Astrocyte of the hippocampus (primary cell): Measurements from ENCODE around the gene DIP2A.

Experiments
- DNase-seq: peaks from one replicate; pipeline ENCODE4 v3.0.0; 2011; ENCODE audit warnings: low read depth, low spot score

The DIP2A gene

DNA sequence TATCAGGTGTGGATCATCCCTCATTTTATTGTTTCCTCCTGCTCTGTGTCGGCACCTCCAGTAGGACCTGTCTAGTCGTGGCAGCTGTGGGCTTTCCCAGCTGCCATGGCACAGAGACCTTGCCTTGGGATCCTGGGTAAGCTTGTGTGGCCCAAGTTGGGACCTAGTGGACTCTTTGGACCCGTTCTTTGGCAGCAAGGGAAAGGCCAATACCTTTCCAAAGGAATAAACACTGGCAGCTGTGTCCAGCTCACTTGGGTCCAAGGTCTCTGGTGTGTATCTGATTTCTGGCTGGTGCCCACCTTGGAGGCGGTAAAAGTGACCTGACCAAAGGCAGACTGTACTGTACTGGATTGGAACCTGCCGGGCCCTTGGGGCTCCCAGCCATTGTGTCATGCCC is 21.8 kb downstream of the DIP2A start:
- no peak for DNase-seq

DNA sequence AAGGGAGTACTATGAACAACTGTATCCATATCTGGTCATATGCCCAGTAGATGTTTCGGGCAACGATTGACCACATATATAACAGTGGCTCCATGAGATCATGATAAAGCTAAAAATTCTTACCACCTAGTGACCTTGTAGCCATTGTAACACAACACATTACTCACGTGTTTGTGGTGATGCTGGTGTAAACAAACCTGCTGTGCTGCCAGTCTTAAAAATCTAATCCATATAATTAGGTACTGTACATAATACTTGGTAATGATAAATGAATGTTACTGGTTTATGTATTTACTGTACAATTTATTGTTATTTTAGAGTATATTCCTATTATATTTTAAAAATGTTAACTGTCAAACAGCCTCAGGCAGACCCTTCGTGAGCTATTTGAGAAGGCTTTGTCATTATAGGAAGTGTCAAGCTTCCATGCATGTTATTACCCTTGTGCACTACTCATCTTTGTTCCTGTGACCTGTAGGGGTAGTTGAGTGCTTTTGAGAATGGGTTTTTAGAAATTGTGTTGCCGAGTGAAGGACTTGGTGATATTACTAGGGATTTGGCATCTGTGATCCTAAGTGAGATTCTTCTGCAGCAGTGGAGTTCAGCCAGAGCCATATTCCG is 23.6 kb downstream of the DIP2A start:
- DNase-seq, result no peak

GRCh38 chr21:46482846-46483231 is 24.1 kb downstream of the DIP2A start:
- DNase-seq, result no peak

GRCh38 chr21:46483300-46484295 is 24.9 kb downstream of the DIP2A start:
- DNase-seq, result no peak

- no peak for DNase-seq
These were observed 27.9 kb downstream of the DIP2A start for GRCh38 chr21:46486481-46487126.

DNA sequence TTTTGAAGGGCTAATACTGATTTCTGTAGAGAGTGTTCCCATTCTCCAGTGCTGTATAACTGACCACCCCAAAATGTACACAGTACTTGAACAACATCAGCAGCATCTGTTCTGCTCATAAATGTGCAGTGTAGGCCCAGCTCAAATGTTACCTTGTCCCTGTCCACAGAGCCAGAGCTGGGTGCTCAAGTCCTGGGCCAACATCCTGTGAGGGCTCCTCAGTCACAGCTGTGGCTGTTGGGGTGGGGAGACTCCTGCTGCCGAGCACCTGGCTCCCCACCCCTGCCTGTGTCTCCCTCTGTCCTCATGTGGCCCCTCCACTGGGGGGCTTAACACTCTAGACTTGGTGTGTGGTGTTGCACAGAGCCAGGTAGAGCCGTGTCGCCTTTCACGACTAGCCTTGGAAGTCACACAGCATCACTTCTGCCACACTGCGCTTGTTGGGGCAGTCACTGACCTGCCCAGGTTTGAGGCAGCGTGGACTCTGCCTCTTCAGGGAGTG is 30.5 kb downstream of the DIP2A start:
- DNase-seq, result no peak

DNA sequence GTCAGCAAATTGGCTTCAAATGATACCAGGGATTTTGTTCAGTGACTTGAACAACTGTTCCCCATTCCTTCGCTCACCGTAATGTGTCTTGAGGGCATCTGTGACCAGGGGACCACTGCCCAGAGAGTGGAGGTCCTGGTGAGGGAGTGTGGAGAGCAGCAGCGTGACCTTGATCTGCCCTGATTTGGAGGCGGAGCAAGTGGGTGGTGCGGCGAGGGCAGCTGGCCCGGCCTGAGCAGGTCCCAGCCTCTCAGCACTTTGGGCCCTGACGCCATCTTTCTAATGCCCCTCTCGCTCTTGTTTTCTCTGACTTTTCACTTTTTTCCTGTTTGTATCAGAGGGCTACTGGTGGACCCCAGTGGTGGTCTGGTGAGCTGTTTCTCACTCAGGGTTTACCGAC is 31.1 kb downstream of the DIP2A start:
- no peak for DNase-seq

DNA sequence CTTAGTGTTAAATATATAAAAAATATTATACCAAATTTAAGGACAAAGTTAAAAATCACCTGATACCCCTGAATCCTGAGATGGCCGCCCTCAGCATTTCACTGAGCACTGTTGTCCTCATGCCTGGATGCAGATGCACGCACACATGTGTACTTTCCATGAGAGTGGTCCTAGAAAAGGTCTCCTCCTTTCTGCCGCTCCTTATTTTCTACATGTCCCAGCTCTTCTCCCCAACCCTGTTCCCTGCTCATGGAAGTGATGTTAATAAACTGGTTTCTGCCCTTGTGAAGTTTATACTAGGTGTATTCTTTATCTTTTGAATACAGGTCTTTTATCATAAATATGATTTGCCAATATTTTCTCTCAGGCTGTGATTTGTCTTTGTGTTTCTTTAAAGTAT is 32.9 kb downstream of the DIP2A start:
- no peak for DNase-seq

DNA sequence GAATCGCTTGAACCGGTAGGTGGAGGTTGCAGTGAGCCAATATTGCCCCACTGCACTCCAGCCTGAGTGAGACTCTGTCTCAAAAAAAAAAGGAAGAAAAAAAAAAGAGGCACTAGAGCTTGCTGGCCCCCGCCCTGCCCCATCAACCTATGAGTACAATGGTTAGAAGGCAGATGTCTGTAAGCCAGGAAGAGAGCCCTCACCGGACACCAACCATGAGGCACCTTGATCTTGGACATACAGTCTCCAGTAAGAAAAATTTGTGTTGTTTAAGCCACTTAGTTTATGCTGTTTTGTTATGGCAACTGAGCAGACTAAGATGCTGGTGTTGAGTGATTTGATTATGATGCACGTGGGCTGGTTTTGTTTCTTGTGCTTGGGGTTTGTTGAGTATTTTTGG is 34.2 kb downstream of the DIP2A start:
- DNase-seq, result no peak

DNA sequence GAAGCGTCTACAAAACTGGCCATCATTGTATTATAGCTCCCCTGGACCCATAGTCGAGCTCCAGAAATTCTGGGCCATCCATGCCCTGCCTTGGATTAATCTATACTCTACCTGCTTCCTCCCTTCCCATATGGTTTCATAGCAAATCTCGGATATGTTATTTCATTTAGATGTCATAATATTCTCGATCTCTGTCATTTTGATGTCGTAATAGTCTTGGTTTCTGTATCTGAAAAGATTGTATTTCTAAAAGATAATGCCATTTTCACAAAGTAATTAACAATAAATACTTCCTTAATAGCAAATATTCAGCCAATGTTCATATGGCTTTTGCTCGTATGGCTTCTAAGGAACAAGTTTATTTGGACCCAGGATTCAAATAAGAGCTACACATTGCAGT is 35.1 kb downstream of the DIP2A start:
- DNase-seq, result no peak

DNA sequence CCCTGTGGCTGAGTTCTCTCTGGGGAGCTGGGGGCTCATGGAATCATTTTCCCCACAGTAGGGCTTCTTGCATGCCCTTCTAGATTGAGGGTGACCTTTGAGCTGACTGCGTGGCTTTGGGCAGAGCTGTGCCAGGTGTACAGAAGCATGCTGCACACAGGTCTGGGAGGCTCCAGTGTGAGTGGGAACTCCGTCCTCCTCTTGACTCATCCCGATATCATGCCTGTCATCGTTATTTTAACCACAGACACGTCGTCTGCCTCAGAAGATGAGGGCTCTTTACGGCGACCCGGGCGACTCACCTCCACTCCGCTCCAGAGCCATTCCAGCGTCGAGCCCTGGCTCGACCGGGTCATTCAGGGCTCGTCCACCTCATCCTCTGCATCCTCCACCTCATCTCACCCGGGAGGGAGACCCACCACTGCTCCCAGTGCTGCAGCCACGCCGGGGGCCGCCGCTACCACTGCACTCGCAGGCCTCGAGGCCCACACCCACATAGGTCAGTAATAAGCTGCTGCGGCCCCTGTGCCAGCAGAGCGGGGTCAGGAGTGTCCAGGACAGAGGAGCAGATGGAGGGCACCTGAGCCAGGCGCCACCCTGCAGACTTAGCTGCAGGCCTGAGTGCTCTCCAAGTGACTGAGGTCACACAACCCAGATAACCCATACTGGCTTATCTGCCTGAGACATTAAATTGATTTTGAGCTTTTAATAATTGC is 39.8 kb downstream of the DIP2A start:
- DNase-seq, result peak; percentile 21

DNA sequence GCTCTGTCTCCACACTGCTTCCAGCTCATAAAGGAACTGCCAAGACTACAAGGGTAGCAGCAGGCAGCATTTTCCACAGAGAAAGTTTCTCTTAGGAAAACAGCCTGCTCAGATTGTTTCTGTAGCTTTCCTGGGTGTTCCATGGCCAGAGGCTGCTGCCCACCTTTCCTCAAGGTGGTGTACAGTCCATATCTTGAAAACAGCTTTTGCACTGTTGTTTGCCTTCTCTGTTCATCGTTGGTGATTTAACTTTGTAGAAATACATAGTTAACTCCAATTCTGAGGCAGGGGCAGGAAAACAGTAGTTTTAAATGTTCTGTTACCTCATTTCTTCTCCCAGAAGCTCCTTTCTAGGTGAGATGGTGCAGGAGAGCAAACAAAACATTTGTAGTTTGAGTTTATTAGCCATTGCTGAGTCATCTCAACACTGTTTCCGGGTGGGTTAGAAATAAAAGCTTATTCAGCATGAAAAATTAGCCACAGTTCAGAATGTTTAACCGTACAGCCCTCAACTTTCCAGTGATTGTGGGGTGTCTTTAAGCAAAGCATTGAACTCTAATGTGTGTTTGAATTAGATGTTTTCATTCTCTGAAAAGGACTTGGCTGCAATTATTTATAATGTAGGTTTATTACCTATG is 41.7 kb downstream of the DIP2A start:
- peak; percentile 44 for DNase-seq

DNA sequence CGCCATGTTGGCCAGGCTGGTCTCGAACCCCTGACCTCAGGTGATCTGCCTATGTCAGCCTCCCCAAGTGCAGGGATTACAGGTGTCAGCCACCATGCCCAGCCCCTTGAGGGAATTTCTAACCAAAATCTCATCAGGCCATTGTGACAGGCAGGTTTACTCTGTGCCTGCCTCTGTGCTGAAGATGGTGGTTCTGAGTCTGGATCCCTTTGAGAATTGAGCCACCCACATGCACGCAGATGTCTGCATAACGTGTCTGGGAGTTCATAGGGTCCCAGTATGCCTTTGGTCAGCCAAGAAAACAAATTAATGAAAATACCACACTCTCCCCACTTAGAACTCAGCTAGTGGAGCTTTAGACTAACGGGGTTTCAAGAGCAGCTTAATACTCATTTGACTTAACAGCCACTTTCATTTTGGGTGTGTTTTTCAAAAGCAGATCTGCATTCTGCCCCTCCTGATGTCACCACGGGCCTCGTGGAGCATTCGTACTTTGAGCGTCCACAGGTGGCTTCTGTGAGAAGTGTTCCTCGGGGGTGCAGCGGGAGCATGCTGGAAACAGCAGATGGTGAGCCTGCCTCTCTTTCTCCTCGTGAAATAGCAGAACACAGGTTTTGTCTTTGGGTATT is 45.3 kb downstream of the DIP2A start:
- DNase-seq, result no peak

- no peak for DNase-seq
These were observed 46.0 kb downstream of the DIP2A start for GRCh38 chr21:46504666-46505065.

GRCh38 chr21:46507562-46507961 is 48.9 kb downstream of the DIP2A start:
- no peak for DNase-seq

DNA sequence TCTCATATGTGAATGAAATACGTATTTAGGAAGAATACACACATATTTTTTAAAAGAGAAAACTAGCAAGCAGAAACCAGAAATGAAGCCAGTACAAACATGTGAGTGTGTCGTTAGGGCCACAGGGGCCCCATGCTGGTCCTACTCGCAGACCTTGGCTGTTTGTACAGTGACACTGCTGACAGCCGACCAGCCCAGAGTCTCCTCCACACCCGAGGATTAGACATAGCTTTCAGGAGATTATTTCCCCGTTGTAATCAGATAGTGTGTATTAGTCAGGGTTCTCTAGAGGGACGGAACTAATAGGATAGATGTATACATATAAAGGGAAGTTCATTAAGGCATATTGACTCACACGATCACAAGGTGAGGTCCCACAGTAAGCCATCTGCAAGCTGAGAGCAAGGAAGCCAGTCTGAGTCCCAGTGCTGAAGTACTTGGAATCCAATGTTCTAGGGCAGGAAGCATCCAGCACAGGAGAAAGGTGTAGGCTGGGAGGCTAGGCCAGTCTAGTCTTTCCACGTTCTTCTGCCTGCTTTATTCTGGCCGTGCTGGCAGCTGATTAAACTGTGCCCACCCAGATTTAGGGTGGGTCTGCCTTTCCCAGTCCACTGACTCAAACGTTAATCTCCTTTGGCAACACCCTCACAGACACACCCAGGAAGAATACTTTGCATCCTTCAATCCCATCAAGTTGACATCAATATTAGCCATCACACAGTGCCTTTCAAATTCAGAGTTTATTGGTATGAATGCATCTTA is 51.2 kb downstream of the DIP2A start:
- peak; percentile 75 for DNase-seq

DNA sequence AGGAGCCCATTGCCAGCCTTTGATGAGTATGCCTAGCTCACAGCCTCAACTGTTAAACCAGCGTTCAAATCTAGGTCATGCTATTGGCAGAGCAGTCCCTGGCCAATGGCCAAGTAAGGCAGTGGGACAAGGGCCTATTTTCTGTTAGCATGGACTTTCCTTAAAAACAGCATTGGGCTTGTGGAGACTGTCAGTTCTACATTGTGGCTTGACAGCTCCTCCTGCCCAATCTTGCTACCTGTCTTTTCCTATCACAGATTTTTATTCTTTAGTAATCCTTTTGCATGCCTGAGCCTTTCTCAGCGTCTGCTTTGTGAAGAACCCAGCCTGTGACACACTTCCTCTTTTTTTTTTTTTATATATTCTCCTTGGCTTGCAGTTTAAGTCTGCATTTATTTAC is 56.4 kb downstream of the DIP2A start:
- DNase-seq, result peak; percentile 17

GRCh38 chr21:46516068-46516467 is 57.4 kb downstream of the DIP2A start:
- DNase-seq, result no peak

GRCh38 chr21:46517361-46517760 is 58.7 kb downstream of the DIP2A start:
- DNase-seq, result no peak

- DNase-seq, result no peak
These were observed 60.4 kb downstream of the DIP2A start for GRCh38 chr21:46518983-46519583.
